HG02884 (cell line): ENCODE measurements around the gene MYO1B.
"Not testable (repeated sequence)": the region's sequence is repeated elsewhere in the genome, so short reads cannot be mapped to it uniquely, and the experiment has no call there.

Experiments
- ATAC-seq: cut with Tn5 transposase; IDR thresholded peaks from one replicate; pipeline ENCODE4 v1.9.1; 2021; ENCODE audit warnings: mild to moderate bottlenecking, moderate library complexity; ENCODE audit not compliant: unreplicated experiment

MYO1B gene

GRCh38 chr2:191441496-191442214 lies 196.5 kb downstream of the MYO1B start:
- ATAC-seq, result no peak

- ATAC-seq, result no peak
These were observed 198.2 kb downstream of the MYO1B start for GRCh38 chr2:191443446-191443845.

DNA sequence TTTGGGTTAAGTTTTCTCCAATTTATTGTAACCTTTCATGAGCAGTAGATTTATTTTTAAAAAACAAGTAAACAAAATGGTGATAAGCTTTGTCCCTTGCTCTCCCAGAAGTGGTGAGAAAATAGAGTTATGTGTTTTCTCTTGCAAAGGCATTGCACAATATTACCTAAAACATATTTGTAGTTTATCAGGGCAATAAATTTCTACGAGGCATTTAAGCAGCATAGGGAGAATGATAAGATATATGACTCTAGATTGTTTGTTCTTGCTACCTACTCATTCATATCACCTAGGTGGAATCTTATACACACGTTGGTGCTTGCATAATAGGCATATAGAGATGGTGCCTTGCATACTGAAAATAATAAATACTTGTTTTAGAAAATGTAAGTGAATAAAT lies 201.7 kb downstream of the MYO1B start:
- no peak for ATAC-seq

DNA sequence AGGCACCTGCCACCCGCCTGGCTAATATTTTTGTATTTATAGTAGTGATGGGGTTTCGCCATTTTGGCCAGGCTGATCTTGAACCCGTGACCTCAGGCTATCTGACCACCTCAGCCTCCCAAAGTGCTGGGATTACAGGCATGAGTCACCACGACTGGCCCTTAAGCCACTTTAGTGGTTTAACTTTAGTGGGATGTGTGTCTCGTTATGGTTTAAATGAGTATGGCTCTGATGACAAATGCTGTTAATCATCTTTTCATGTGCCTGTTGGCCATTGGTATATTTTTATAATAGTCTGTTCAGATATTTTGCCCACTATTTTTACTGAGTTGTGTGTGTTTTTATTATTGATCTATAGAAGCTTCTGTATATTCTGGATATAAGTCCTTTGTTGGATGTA lies 205.9 kb downstream of the MYO1B start:
- no peak for ATAC-seq

- no peak for ATAC-seq
These were observed 206.9 kb downstream of the MYO1B start for GRCh38 chr2:191452065-191452464.

GRCh38 chr2:191453761-191454160 lies 208.6 kb downstream of the MYO1B start:
- ATAC-seq, result no peak

- ATAC-seq, result not testable (repeated sequence)
These were observed 211.3 kb downstream of the MYO1B start for GRCh38 chr2:191456506-191456905.

DNA sequence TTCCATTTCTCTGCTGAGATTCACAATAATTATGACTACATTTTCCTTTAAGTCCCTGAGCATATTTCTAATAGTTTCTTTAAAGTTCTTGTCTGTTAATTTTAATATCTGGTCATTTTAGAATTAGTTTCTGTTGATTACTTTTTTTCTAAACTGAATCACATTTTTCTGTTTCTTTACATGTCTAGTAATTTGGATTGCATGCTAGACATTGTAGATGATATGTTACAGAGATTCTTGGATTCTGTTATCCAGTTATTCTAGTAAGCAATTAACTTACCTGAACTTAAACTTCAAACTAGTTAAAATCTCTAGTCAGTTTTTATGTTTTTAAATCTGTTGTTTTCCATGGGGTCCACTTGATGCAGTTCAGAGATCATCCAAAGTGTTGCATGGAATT lies 214.0 kb downstream of the MYO1B start:
- no peak for ATAC-seq

DNA sequence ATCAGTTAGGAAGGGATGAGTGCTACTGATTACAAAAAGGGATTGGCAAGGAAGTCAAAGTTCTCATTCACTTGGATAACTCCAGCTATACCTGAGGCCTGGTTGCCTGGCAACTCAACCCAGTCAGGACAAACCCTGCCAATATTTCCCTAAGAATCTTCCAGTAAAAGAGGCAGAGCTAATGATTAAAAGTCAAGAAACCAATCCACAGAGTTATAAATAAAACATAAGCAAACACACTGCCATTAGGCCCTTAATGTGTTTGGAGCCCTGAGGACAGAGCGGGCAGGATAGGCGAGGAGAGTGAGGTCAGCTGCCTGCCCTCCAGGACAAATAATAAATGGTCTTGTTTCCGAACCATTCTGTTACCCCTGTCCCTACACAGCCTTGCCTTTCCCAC lies 217.2 kb downstream of the MYO1B start:
- ATAC-seq, result no peak

DNA sequence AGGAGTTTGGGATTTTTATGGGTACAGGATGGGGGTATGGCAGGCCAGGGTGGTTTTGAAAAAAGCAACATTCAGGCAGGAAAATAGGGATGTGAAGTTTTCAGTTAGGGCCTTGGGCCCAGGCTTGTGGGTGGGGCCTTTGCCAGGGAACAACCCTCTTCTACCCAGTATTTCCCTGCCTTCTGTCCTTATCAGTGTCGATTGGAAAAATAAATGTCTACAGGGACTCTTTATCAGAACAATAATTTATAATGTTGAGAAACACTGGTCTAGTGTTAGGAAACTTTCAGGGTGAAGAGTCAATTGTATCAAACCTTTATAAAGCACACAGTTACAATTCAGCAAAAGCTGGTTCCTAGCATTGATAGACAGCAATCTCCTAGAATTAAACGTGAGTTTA lies 218.6 kb downstream of the MYO1B start:
- ATAC-seq, result no peak

DNA sequence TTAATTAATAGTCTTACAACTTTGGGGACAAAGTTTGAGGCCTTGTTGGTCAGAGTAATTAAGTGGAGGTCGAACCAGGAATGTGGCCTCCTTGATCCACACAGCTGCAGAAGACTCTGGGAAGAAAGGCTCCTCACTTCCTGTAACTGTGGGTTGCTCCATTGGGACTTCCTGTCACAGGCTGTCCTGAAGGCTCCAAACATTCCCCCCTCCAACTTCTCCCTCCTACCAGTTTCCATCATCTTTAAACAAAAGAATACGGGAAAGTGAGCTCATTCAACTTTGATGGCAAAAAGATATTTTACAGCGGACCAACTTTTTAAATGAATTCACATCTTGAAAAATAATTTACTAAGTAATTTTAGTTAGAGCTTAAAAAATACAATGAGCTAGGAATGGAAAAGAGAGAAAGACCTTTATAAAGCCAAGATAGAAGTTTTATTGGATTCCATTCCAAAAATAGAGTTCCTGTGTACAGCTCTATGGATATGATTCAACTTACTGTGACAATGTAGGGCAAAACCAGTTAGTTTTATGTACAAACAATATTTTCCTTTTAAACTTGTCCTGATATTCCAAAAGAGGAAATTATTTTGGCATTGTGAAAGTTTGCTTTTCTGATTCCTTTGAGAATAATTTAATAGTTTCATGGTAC lies 220.7 kb downstream of the MYO1B start:
- ATAC-seq, result no peak

GRCh38 chr2:191467113-191467512 lies 221.9 kb downstream of the MYO1B start:
- ATAC-seq, result no peak

DNA sequence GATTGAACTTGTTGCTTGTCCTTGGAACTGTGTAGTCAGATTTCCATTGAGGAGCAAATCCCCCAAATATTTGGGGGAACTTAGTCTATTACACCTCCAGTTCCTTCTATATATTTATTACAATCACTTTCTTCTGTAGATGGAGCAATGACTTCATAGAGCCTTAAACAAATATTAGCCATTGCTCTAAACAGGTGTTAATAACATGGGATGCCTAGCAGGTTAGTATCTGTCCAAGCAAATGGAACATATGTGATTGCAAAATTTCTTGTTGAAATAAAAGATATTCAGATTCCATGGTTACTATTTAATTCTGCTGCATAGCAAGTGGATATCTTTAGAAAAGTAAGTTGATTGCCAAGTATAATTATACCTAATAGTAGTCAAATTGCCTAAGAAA lies 225.1 kb downstream of the MYO1B start:
- ATAC-seq, result no peak

DNA sequence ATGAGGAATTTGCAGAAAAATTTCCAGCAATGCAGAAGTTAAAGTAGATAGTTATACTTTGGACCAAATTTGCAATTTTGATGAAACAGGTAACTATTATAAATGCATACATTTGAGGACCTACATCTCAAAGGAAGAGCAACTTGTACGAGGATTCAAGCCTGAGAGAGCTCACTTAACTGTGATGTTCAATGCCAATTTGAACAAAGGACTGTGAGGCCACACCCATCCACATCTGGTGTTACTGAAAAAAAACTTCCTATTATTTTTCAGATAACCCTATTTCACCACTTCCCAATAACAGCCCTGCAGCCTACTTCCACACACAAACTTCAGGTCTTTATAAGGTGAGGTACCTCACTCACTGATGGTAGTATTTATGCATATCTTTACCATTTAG lies 229.3 kb downstream of the MYO1B start:
- no peak for ATAC-seq
